ENCODE measurements around the gene MARCO.

MARCO gene

GRCh38 chr2:118942031-118942430 lies at the start of gene MARCO:
MARCO (plus strand) TSS chr2:118942194; CDS start chr2:118942301, 107 bp downstream.
- no peak for DNase-seq

DNA sequence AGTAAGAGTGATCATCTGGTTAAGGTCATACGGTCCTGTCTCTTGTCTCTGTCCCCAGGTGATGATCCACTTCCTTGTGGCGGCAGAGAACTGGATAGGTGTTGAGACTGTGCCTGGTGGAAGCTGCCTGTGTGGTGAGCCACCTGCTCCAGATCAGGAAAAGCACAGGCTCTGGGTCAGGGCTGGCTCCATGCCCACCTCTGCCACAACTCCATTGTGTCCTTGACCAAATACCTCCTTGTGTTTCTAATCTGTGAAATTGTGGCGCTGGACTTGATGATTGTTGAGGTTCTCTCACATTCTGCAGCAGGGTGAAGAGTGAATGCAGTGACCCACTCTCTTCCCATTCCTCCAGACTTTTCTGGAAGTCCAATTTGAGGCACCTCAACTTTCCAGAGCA lies 48.9 kb upstream of the MARCO start:
- no peak for DNase-seq

DNA sequence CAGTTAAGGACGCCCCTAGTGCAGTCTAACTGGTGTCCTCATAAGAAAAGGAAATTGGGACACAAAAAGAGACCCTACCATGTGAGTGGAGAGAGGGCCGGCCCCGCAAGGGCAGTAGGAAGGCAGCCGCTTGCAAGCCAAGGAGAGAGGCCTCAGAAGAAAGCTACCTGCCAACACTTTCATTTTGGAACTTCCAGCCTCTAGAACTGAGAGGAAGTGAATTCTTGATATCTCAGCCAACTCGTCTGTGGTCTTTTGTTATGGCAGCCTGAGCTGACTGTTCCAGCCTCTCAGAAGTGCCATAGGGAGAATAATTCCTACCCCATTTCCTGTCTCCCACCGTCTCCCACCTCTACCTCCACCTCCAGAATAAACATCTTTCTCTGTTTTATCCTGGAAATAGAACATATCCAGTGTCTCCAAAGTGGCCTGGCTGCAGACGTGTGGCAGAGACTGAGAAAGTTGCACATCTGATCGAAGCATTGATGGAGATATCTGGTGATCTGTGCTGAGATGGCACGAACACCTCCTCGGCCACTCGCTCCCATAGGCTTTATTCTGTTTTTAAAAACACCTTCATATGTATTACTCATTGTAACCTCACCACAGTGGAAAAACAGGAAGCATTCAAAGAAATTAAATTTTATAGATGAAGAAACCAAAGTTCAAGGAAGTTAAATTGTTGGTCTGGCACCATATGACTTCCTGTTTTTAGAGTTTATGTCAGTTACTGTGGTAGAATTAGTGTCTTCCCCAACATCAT lies 39.5 kb upstream of the MARCO start:
- no peak for DNase-seq

- no peak for DNase-seq
Measured at GRCh38 chr2:118903029-118903351, 39.0 kb upstream of the MARCO start.

- no peak for DNase-seq
Measured at GRCh38 chr2:118903551-118904479, 38.2 kb upstream of the MARCO start.

DNA sequence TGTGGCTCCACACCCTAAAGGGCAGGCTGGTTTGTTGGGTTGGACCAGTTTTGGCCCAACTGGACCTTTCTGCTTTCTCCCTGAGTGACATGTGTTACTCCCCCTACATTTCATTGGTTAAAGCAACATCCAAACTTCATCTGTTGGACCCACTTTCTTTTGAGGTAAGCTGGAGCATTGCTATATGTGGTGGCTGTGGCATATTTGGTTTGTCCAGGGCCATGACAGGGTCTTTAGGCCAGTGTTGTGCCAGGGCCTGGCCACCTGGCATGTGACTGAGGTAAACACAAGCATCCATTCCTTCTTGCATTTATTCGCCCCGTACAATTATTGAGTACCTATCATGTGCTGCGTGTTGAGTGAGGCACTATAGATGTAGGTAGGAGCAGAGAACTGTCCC lies 36.8 kb upstream of the MARCO start:
- DNase-seq: no peak

- DNase-seq: no peak
Measured at GRCh38 chr2:118906186-118906585, 35.8 kb upstream of the MARCO start.

- no peak for DNase-seq
Measured at GRCh38 chr2:118907759-118908158, 34.2 kb upstream of the MARCO start.

- DNase-seq: no peak
Measured at GRCh38 chr2:118909191-118909590, 32.8 kb upstream of the MARCO start.

- no peak for DNase-seq
Measured at GRCh38 chr2:118911166-118911856, 30.7 kb upstream of the MARCO start.

GRCh38 chr2:118911936-118912335 lies 30.1 kb upstream of the MARCO start:
- no peak for DNase-seq

- no peak for DNase-seq
Measured at GRCh38 chr2:118913131-118913802, 28.7 kb upstream of the MARCO start.

- DNase-seq: no peak
Measured at GRCh38 chr2:118913803-118914645, 28.0 kb upstream of the MARCO start.

- DNase-seq: no peak
Measured at GRCh38 chr2:118914721-118915453, 27.1 kb upstream of the MARCO start.

GRCh38 chr2:118918017-118918416 lies 24.0 kb upstream of the MARCO start:
- DNase-seq: no peak

GRCh38 chr2:118921646-118922045 lies 20.3 kb upstream of the MARCO start:
- DNase-seq: no peak

DNA sequence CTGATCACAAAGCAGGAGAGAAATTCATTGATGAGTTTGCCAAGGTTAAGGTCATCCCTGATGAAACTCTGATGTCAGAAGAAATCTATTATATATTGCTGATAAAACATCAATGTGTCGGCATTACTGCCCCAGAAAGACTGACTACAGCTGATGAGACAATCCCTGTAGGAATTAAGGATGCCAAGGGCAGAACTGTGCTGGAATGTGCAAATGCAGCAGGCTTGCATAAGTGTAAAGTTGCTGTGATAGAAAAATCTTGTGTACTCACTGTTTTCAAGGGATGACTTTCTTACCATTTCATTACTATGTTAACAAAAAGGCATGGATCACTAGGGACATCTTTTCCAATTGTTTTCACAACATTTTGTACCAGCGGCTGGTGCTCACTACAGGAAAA lies 19.7 kb upstream of the MARCO start:
- no peak for DNase-seq

GRCh38 chr2:118923371-118923770 lies 18.6 kb upstream of the MARCO start:
- no peak for DNase-seq

DNA sequence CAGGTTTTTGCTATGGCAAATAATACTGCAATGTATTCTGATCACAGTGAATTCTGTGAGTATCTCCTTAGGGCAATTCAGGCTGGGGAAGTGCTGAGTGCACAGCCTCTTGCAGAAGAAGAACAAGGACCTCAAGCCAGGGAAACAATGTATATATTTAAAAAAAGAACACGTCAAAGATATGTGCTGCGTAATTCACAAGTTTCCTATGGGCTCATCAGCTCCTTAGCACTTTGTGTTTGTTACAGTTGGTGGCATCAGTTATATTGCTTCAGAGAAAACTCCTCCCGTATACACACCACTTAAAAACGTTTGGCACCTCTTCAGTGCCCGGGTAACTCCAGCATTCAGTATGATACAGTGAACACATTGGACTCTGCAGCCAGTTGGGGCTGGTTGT lies 16.5 kb upstream of the MARCO start:
- no peak for DNase-seq

DNA sequence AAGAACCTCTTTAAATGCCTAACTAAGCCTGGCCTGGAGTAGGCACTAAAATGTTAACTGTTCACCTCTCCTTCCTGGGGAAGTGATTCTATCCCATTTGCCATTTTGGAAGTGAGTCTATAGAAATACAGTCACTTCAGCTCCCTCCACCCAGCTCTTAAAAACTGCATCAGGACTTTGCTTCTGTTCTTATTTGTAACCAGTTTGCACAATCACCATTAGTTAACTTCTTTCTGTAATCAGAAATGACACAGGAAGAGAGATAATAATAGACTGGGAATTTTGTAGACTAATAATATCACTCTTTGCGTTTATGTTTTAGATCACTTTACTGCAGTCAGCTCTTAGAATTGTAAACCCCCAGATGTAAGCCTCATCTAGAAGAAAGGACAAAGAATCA lies 16.0 kb upstream of the MARCO start:
- DNase-seq: no peak

GRCh38 chr2:118929059-118929458 lies 12.9 kb upstream of the MARCO start:
- DNase-seq: no peak

All from activated CD8-positive, alpha-beta memory T cell treated with anti-CD3 and anti-CD28 coated beads, Interleukin-2, amount 50 U/mL, for 48 hours (primary cell).